Panc1 (cell line): ENCODE results near the gene EML1. TPM values are rescaled to one million over a fixed set of nuclear protein-coding genes. Genes with fewer than 3 reads are reported as not detected.
A peak's percentile ranks its signal among the peaks of the same experiment; 100 is the strongest.

ENCODE experiments used
- ATAC-seq: fragments of 200-7000 bp; cut with Tn5 transposase; 2 replicates; pipeline ENCODE4 v1.9.1; 2020; ENCODE audit warnings: mild to moderate bottlenecking, moderate library complexity
- BruUV-seq: library from RNA; stranded (reverse); fragments of 400-500 nt; replicated peaks from 2 replicates; lab custom pipeline; 2021; lab: Mats Ljungman, UMichigan
- CTCF ChIA-PET: fragments of 300-600 bp; sonication (Branson Sonifier 250); formaldehyde crosslinking; loops from one replicate; lab custom pipeline; 2022; ENCODE audit warnings: antibody characterized with exemption; lab: Charles Lee
- POLR2A ChIA-PET: fragments of 300-600 bp; sonication (Branson Sonifier 250); formaldehyde crosslinking; loops from one replicate; lab custom pipeline; 2022; ENCODE audit warnings: antibody characterized with exemption; lab: Charles Lee
- DNase-seq: peaks from one replicate; pipeline ENCODE4 v3.0.0-alpha.2; 2010; ENCODE audit warnings: low read depth, low spot score
- H3K27ac ChIP-seq: 2 replicates; pipeline ENCODE4 v1.5.1; 2011; ENCODE audit warnings: mild to moderate bottlenecking, low read length, inconsistent platforms
- H3K27me3 ChIP-seq: fragments of 200-500 bp; sonication (Bioruptor generic); 2 replicates; pipeline ENCODE4 v1.6.0; 2014; ENCODE audit warnings: low read length, inconsistent platforms; ENCODE audit not compliant: control insufficient read depth, insufficient read depth
- H3K36me3 ChIP-seq: fragments of 200-500 bp; sonication (Bioruptor generic); 2 replicates; pipeline ENCODE4 v1.5.1; 2014; ENCODE audit warnings: inconsistent platforms, mild to moderate bottlenecking, low read length, moderate library complexity; ENCODE audit not compliant: control insufficient read depth, insufficient read depth
- H3K4me1 ChIP-seq: 2 replicates; pipeline ENCODE4 v1.5.1; 2011; ENCODE audit warnings: inconsistent platforms, mild to moderate bottlenecking, low read length, moderate library complexity; ENCODE audit not compliant: control insufficient read depth, insufficient read depth
- H3K4me3 ChIP-seq, 2 experiments: 2 replicates each; pipeline ENCODE4 v1.5.1; 2011 to 2012; ENCODE audit warnings: low read depth in 2 of 2, low read length in 2 of 2, mild to moderate bottlenecking in 2 of 2, inconsistent platforms in 1 of 2, moderate library complexity in 1 of 2
- H3K9me3 ChIP-seq: fragments of 200-500 bp; sonication (Bioruptor generic); 2 replicates; pipeline ENCODE4 v1.5.1; 2014; ENCODE audit warnings: low read depth, mild to moderate bottlenecking, inconsistent platforms, low read length, moderate library complexity; ENCODE audit not compliant: control insufficient read depth, insufficient read depth
- POLR2AphosphoS5 ChIP-seq: IDR thresholded peaks from 2 replicates; pipeline ENCODE4 v1.6.1; 2012; ENCODE audit warnings: mild to moderate bottlenecking, low read depth, low read length, moderate library complexity
- SIN3A ChIP-seq: IDR thresholded peaks from 2 replicates; pipeline ENCODE4 v1.6.1; 2012; ENCODE audit warnings: low read depth, mild to moderate bottlenecking, low read length, moderate library complexity, borderline replicate concordance; ENCODE audit not compliant: insufficient read depth
- TCF7L2 ChIP-seq: IDR thresholded peaks from 2 replicates; pipeline ENCODE4 v1.6.1; 2011; ENCODE audit warnings: mild to moderate bottlenecking, low read depth, low read length, inconsistent platforms
- in situ Hi-C: cut with HindIII; loops from 2 replicates; pipeline ENCODE4 v1.10.0; 2016; ENCODE audit warnings: low sequenced_read_pairs, low pct_unique_long_range_greater_than_20kb
- intact Hi-C: fragments of 100-400 bp; cut with micrococcal nuclease; formaldehyde crosslinking; loops from one replicate; pipeline ENCODE4 v1.10.0; 2022; ENCODE audit not compliant: unreplicated experiment
- total RNA-seq: library from RNA; stranded (reverse); gene quantifications from one replicate; pipeline ENCODE4 v1.2.1, GENCODE V29; 2021; ENCODE audit not compliant: unreplicated experiment
- TF ChIP-seq, protein P1 (sequence below): fragments of 450-650 bp; IDR thresholded peaks from 2 replicates; pipeline ENCODE4 v1.5.1; 2017; ENCODE audit warnings: mild to moderate bottlenecking
- TF ChIP-seq, protein P2 (sequence below), 2 experiments: IDR thresholded peaks; 2 replicates each; pipeline ENCODE4 v1.6.1; 2011 to 2012; ENCODE audit warnings: low read depth in 2 of 2, control low read depth in 1 of 2, low read length in 1 of 2, mild to moderate bottlenecking in 1 of 2, moderate library complexity in 1 of 2; ENCODE audit not compliant: insufficient read depth in 1 of 2

The EML1 gene
- total RNA-seq, 1 experiment from 2014 or later, result 35.3 TPM

DNA sequence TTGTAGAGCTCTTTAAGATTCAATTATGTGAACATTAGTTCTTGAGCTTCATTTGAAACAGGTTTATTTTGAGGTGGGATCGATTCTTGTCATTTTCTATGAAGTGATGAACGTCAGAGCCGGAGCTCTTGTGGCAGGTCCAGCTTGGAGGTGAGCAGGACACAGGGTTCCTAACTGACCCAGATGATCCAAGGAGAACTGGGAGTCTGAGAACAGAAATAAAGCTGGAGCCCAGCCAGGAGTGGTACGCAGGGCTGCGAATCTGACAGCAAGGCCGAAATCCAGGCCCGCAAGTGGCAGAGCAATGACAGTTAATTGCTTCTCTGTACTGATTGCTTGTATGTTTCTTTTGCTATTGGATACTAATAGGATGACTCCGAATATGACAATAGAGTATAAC, 46.5 kb downstream of the EML1 start:
- intact Hi-C loops (no loop called here), in situ Hi-C loops (no loop called here)
- ATAC-seq (no peak), DNase-seq (no peak)
- BruUV-seq, result no TSS peak
- ChIA-PET POLR2A (no interaction called here), CTCF (no interaction called here)
- Histone ChIP-seq H3K4me3 (no peak overlapping the region), H3K27ac (peak overlapping the region; percentile 73), H3K36me3 (no peaks in the 10 kb centered on the region), H3K27me3 (no peaks in the 10 kb centered on the region), H3K4me1 (peaks cover 33% of the 10 kb centered on the region), H3K9me3 (no peaks in the 10 kb centered on the region)
- no peak for TF ChIP-seq POLR2AphosphoS5
- TF ChIP-seq, protein P1, sequence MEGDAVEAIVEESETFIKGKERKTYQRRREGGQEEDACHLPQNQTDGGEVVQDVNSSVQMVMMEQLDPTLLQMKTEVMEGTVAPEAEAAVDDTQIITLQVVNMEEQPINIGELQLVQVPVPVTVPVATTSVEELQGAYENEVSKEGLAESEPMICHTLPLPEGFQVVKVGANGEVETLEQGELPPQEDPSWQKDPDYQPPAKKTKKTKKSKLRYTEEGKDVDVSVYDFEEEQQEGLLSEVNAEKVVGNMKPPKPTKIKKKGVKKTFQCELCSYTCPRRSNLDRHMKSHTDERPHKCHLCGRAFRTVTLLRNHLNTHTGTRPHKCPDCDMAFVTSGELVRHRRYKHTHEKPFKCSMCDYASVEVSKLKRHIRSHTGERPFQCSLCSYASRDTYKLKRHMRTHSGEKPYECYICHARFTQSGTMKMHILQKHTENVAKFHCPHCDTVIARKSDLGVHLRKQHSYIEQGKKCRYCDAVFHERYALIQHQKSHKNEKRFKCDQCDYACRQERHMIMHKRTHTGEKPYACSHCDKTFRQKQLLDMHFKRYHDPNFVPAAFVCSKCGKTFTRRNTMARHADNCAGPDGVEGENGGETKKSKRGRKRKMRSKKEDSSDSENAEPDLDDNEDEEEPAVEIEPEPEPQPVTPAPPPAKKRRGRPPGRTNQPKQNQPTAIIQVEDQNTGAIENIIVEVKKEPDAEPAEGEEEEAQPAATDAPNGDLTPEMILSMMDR, result no peak
- TF ChIP-seq SIN3A, result no peak
- no peak for TF ChIP-seq TCF7L2
- TF ChIP-seq, protein P2, sequence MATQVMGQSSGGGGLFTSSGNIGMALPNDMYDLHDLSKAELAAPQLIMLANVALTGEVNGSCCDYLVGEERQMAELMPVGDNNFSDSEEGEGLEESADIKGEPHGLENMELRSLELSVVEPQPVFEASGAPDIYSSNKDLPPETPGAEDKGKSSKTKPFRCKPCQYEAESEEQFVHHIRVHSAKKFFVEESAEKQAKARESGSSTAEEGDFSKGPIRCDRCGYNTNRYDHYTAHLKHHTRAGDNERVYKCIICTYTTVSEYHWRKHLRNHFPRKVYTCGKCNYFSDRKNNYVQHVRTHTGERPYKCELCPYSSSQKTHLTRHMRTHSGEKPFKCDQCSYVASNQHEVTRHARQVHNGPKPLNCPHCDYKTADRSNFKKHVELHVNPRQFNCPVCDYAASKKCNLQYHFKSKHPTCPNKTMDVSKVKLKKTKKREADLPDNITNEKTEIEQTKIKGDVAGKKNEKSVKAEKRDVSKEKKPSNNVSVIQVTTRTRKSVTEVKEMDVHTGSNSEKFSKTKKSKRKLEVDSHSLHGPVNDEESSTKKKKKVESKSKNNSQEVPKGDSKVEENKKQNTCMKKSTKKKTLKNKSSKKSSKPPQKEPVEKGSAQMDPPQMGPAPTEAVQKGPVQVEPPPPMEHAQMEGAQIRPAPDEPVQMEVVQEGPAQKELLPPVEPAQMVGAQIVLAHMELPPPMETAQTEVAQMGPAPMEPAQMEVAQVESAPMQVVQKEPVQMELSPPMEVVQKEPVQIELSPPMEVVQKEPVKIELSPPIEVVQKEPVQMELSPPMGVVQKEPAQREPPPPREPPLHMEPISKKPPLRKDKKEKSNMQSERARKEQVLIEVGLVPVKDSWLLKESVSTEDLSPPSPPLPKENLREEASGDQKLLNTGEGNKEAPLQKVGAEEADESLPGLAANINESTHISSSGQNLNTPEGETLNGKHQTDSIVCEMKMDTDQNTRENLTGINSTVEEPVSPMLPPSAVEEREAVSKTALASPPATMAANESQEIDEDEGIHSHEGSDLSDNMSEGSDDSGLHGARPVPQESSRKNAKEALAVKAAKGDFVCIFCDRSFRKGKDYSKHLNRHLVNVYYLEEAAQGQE (IDR thresholded peaks at IDR 0.05; ENCODE audit: insufficient read depth in 1 of 2, low read depth in 2 of 2, low read length in 1 of 2), result no peak

DNA sequence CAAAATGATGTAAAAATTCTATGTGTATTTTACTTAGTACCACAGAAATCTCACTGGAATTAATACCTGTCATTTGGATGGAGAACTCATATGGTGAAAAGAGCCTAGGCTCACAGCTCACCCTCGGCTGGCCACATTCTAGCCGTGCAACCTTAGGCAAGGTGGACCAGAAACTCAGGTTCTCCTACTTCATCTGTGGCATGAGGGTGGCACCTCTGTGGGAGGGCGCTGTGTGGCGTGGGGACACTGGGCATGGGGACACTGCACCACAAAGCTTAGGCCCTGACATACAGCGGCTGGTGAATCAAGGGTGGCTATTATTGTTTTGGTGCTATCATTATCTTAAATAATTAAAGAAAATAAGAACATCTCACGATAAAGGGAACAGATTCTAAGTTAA, 47.1 kb downstream of the EML1 start:
- ChIA-PET POLR2A (no interaction called here), CTCF (no interaction called here)
- in situ Hi-C loops, result no loop called here
- Histone ChIP-seq H3K27me3 (no peaks in the 10 kb centered on the region), H3K27ac (no peak overlapping the region; the same call in 1 of the 2 replicates), H3K36me3 (no peaks in the 10 kb centered on the region), H3K4me3 (no peak overlapping the region), H3K4me1 (peaks cover 33% of the 10 kb centered on the region), H3K9me3 (no peaks in the 10 kb centered on the region)
- ATAC-seq (no peak), DNase-seq (no peak)
- intact Hi-C loops, result no loop called here
- BruUV-seq, result no TSS peak
- no peak for TF ChIP-seq POLR2AphosphoS5
- TF ChIP-seq TCF7L2, result no peak
- no peak for TF ChIP-seq SIN3A
- TF ChIP-seq, protein P1, result no peak
- TF ChIP-seq, protein P2 (IDR thresholded peaks at IDR 0.05; ENCODE audit: insufficient read depth in 1 of 2, low read depth in 2 of 2, low read length in 1 of 2), result no peak
